Activated CD8-positive, alpha-beta memory T cell treated with anti-CD3 and anti-CD28 coated beads, Interleukin-2, amount 50 U/mL, for 48 hours (primary cell): ENCODE results near the gene PTPRN2.

Experiments used
- DNase-seq: peaks from one replicate; pipeline ENCODE4 v3.0.0-alpha.2; 2020

Gene PTPRN2

GRCh38 chr7:158376146-158376838 is 211.3 kb downstream of the PTPRN2 start:
- DNase-seq, result peak; percentile 59

- no peak for DNase-seq
These were observed 212.6 kb downstream of the PTPRN2 start for GRCh38 chr7:158375034-158375433.

GRCh38 chr7:158374586-158374985 is 213.0 kb downstream of the PTPRN2 start:
- DNase-seq, result no peak

GRCh38 chr7:158374146-158374545 is 213.5 kb downstream of the PTPRN2 start:
- no peak for DNase-seq

GRCh38 chr7:158373476-158374133 is 214.0 kb downstream of the PTPRN2 start:
- DNase-seq, result no peak

GRCh38 chr7:158372400-158373342 is 215.0 kb downstream of the PTPRN2 start:
- DNase-seq, result no peak

- DNase-seq, result no peak
These were observed 215.8 kb downstream of the PTPRN2 start for GRCh38 chr7:158371856-158372255.

GRCh38 chr7:158369866-158370265 is 217.8 kb downstream of the PTPRN2 start:
- DNase-seq, result no peak

GRCh38 chr7:158369290-158369689 is 218.3 kb downstream of the PTPRN2 start:
- no peak for DNase-seq

- DNase-seq, result no peak
These were observed 219.2 kb downstream of the PTPRN2 start for GRCh38 chr7:158368449-158368848.

- DNase-seq, result no peak
These were observed 220.0 kb downstream of the PTPRN2 start for GRCh38 chr7:158367634-158367982.

GRCh38 chr7:158366916-158367633 is 220.5 kb downstream of the PTPRN2 start:
- no peak for DNase-seq

GRCh38 chr7:158366346-158366745 is 221.3 kb downstream of the PTPRN2 start:
- no peak for DNase-seq

GRCh38 chr7:158365267-158365666 is 222.4 kb downstream of the PTPRN2 start:
- DNase-seq, result no peak

- no peak for DNase-seq
These were observed 223.2 kb downstream of the PTPRN2 start for GRCh38 chr7:158364451-158364850.

- no peak for DNase-seq
These were observed 224.4 kb downstream of the PTPRN2 start for GRCh38 chr7:158362912-158363905.

- no peak for DNase-seq
These were observed 225.6 kb downstream of the PTPRN2 start for GRCh38 chr7:158362001-158362400.

GRCh38 chr7:158361326-158361946 is 226.2 kb downstream of the PTPRN2 start:
- DNase-seq, result no peak

GRCh38 chr7:158358926-158359645 is 228.5 kb downstream of the PTPRN2 start:
- no peak for DNase-seq
